Tibial nerve (tissue), 4 donors: ENCODE data around the gene AP1B1. TPM values are rescaled to one million over a fixed set of nuclear protein-coding genes. Genes with fewer than 3 reads are reported as not detected.
A peak's percentile ranks its signal among the peaks of the same experiment; 100 is the strongest.

Experiments
- DNase-seq, 2 donors: peaks; one replicate each; pipeline ENCODE4 v3.0.0-alpha.2; 2019; ENCODE audit warnings: low spot score in 2 of 2
- H3K27ac ChIP-seq, 4 donors: fragments of 200-600 bp; sonication (generic) in 3 of 4; one replicate each; pipeline ENCODE4 v1.5.1; 2017 to 2019; ENCODE audit warnings: mild to moderate bottlenecking in 1 of 4
- H3K27me3 ChIP-seq, 2 donors: fragments of 200-600 bp; sonication (generic) in 1 of 2; one replicate each; pipeline versions ENCODE4 v1.5.1 to v1.6.0; 2017 to 2019
- H3K36me3 ChIP-seq, 3 donors: fragments of 200-600 bp; sonication (generic); one replicate each; pipeline ENCODE4 v1.5.1; 2018 to 2019
- H3K4me1 ChIP-seq, 4 donors: fragments of 200-600 bp; sonication (generic) in 3 of 4; one replicate each; pipeline ENCODE4 v1.5.1; 2017 to 2019
- H3K4me3 ChIP-seq, 4 donors: fragments of 200-600 bp; sonication (generic) in 3 of 4; one replicate each; pipeline ENCODE4 v1.5.1; 2017 to 2019; ENCODE audit warnings: mild to moderate bottlenecking in 1 of 4, moderate library complexity in 1 of 4
- H3K9me3 ChIP-seq, 4 donors: fragments of 200-600 bp; sonication (generic) in 3 of 4; one replicate each; pipeline ENCODE4 v1.5.1; 2017 to 2019
- EP300 ChIP-seq, 2 donors: sonication (generic); formaldehyde crosslinking; IDR thresholded peaks; one replicate each; pipeline ENCODE4 v1.6.1; 2017; ENCODE audit warnings: antibody characterized with exemption in 2 of 2, mild to moderate bottlenecking in 1 of 2
- POLR2A ChIP-seq, 2 donors: fragments of 450-650 bp; IDR thresholded peaks; one replicate each; pipeline ENCODE4 v1.6.1; 2017; ENCODE audit warnings: antibody characterized with exemption in 2 of 2, mild to moderate bottlenecking in 2 of 2, moderate library complexity in 2 of 2
- WGBS, 2 donors: methylation state at CpG; one replicate each; pipeline ENCODE4 v1.1.5; 2018; 5-methylcytosine and 5-hydroxymethylcytosine counted together
- total RNA-seq, 4 donors: library from RNA; depleted of rRNA; stranded (reverse); fragments of >200 nt; gene quantifications; one replicate each; pipeline ENCODE4 v1.1.0, GENCODE V29; 2016
- TF ChIP-seq, protein P1 (sequence below), 5 experiments: fragments of 200-600 bp in 3 of 5; fragments of 450-650 bp in 2 of 5; sonication (generic) in 3 of 5; IDR thresholded peaks; one replicate each; pipeline ENCODE4 v1.5.1; 2016 to 2019; ENCODE audit warnings: antibody characterized with exemption in 5 of 5, mild to moderate bottlenecking in 3 of 5, moderate library complexity in 2 of 5

Gene AP1B1
- total RNA-seq, 4 donors from 2014 or later: 51.3 to 93.3 (median 60.1) TPM

DNA sequence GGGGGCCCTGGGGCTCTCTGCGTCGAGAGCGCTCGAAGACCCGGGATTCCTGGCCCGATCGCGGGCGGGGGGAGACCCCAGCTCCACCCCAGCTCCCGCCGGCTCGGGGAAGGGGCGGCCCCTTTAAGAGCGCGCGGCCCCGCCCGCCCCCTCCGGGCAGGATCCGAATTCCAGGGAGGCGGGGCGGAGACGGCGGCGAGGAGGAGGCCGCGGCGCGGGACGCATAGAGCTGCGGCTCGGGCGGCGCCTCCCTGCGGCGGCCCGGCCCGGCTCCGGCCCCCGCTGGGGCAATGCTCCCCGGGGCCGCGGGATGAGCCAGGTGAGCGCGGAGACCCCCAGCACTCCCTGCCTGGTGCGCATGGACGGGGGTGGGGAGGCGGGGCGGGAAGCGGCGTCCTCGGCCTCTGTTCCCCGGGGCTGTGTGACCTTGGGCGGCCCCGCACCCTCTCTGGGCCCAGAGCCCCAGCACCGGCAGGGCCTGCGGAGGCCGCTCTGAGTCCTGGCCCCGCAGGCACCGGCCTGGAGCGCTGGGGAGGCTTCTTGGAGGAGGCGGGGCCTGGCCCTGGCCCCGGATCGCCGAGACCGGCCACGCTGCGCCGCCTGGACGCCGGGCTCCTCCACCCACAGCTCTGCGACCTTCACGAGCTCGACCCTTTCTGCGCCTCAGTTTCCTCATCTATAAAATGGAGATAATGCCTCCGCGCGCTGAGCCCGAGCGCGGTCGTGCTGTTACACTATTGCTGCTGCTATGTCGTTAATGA is 81.4 kb downstream of the AP1B1 start:
- TF ChIP-seq, protein P1, sequence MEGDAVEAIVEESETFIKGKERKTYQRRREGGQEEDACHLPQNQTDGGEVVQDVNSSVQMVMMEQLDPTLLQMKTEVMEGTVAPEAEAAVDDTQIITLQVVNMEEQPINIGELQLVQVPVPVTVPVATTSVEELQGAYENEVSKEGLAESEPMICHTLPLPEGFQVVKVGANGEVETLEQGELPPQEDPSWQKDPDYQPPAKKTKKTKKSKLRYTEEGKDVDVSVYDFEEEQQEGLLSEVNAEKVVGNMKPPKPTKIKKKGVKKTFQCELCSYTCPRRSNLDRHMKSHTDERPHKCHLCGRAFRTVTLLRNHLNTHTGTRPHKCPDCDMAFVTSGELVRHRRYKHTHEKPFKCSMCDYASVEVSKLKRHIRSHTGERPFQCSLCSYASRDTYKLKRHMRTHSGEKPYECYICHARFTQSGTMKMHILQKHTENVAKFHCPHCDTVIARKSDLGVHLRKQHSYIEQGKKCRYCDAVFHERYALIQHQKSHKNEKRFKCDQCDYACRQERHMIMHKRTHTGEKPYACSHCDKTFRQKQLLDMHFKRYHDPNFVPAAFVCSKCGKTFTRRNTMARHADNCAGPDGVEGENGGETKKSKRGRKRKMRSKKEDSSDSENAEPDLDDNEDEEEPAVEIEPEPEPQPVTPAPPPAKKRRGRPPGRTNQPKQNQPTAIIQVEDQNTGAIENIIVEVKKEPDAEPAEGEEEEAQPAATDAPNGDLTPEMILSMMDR (IDR thresholded peaks at IDR 0.05): peak in 2 of 5 experiments; percentile 10 to 35
- peak in 1 of 2 donors; percentile 67 for TF ChIP-seq POLR2A (IDR thresholded peaks at IDR 0.05)
- peak in 1 of 2 donors; percentile 62 for TF ChIP-seq EP300 (IDR thresholded peaks at IDR 0.05)
- Histone ChIP-seq H3K36me3 (no peaks in the 10 kb centered on the region), H3K4me3 (peak overlapping the region; percentile 83 to 96 (median 90)), H3K4me1 (peaks cover 0 to 71% (median 58%) of the 10 kb centered on the region in 4 donors), H3K27ac (peak overlapping the region; percentile 89 to 94 (median 92)), H3K27me3 (no peaks in the 10 kb centered on the region), H3K9me3 (no peaks in the 10 kb centered on the region)
- DNase-seq: peak; percentile 74
- WGBS, 2 donors: 2 to 12% methylated on average over 18 to 27 of the region's 83 CpGs

DNA sequence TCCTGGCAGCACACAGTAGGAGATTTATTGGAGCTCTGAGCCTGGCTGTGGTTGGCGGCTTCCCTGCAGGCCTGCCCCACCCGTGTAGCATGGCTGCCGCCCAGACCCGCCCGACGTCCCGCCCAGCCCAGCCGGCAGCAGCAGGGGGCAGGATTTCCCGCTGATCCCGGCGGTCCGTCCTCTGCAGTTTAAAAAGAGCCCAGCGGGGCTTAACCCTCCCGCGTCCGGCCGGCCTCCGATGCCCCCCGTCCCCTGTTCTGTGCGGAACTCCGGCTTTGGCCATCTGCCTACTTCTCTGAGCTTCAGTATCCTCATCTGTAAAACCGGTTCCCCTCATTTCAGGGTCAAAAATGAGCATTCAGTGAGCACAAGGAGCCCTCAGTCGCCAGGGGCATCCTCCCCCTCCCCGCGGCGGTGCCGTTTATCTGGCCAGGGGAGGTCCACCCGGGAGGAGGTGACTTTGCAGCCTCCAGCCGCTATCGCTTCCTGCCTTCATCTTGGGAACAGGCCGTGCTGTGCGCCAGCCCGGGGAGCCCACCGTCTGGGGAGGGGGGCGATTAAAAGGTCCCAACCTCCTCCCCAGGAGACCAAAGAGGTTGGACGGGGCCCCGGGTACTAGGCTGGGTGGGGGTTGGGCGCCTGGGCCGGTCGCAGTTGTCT is 82.1 kb downstream of the AP1B1 start, which contains the start of gene GAS2L1:
GAS2L1 (plus strand) TSS at position 476 of the 660 bp plus-strand sequence. CDS start 1,456 bp downstream, outside the sequence.
- TF ChIP-seq EP300 (IDR thresholded peaks at IDR 0.05): peak in 1 of 2 donors; percentile 66
- TF ChIP-seq, protein P1 (IDR thresholded peaks at IDR 0.05): peak; percentile 67 to 89 (median 74)
- no peak for TF ChIP-seq POLR2A (IDR thresholded peaks at IDR 0.05)
- Histone ChIP-seq H3K27me3 (no peaks in the 10 kb centered on the region), H3K4me3 (peak within 1 kb of the TSS; percentile 83 to 96 (median 90)), H3K36me3 (peaks cover 0 to 6% (median 0%) of the 10 kb centered on the region in 3 donors), H3K9me3 (no peaks in the 10 kb centered on the region), H3K4me1 (peaks cover 0 to 65% (median 51%) of the 10 kb centered on the region in 4 donors), H3K27ac (peak within 1 kb of the TSS; percentile 89 to 94 (median 92))
- whole genome bisulfite sequencing, 2 donors: 1% methylated on average over 30 to 40 of the region's 40 CpGs
- peak; percentile 68 to 72 for DNase-seq

DNA sequence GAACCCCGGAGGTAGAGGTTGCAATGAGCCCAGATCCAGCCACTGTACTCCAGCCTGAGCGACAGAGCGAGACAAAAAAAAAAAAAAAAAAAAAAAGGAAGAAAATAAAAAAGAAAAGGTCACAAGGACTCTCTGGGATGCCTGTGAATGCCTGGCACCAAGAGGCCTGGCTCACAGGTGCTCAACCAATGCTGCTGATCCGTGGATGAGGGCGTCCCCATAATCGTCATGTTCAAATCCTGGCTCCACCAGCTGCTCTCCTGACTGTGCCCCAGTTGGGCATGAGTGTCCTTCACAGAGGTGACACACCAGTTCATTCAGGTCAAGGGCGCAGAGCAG is 82.6 kb downstream of the AP1B1 start:
- H3K9me3 ChIP-seq: no peaks in the 10 kb centered on the region
- H3K4me1 ChIP-seq: peaks cover 0 to 60% (median 48%) of the 10 kb centered on the region in 4 donors
- H3K27me3 ChIP-seq: no peaks in the 10 kb centered on the region
- H3K36me3 ChIP-seq: peaks cover 0 to 11% (median 0%) of the 10 kb centered on the region in 3 donors
- 41 to 54% methylated on average over 7 of the region's 7 CpGs for WGBS, 2 donors
- peak overlapping the region in 2 of 4 donors; percentile 93 to 94 for H3K27ac ChIP-seq
- peak overlapping the region in 2 of 4 donors; percentile 83 to 92 for H3K4me3 ChIP-seq
- TF ChIP-seq EP300 (IDR thresholded peaks at IDR 0.05) (no peak), POLR2A (IDR thresholded peaks at IDR 0.05) (no peak)
- TF ChIP-seq, protein P1 (IDR thresholded peaks at IDR 0.05): no peak
- DNase-seq: no peak

DNA sequence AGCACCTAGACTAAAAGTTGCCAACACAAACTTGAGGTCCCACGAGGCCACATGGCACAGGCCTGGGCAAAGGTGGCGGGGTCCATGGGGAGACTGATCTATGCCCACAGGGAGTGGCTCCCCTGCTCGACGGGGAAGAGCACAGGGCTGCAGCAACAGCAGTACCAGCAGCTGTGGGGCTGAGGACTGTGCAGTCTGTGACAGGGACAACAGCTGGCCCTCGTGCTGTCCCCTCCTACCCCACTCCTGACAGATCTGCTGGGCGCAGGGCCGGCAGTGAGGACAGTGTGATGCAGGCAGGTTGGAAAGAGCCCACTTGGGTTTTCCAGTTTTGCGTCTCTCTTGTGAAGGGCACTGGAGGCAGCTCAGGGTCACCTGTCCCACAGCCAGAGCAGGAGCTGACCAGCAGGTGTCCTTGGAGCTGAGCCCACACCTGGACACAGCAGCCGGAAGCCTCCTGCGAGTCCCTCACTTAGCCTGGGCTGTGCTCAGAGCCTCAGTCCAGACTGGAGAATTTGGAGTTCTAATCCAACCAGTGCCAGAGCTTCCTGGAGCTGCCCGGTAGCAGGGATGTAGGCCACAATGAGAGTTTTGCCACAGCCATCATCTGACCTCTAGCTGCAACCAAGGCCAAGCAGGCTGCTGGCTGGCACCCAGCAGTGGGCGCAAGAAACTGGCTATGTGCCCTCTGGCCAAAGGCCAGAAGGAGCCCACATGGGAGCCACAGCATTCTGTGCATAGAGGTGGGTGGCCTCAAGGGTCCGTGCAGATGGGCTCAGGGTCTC is 85.5 kb downstream of the AP1B1 start:
- Histone ChIP-seq H3K27me3 (no peaks in the 10 kb centered on the region), H3K4me1 (peaks cover 0 to 31% (median 21%) of the 10 kb centered on the region in 4 donors), H3K36me3 (peaks cover 0 to 40% (median 18%) of the 10 kb centered on the region in 3 donors), H3K9me3 (no peaks in the 10 kb centered on the region), H3K4me3 (no peak overlapping the region), H3K27ac (peak overlapping the region; percentile 13 to 67 (median 38))
- TF ChIP-seq, protein P1 (IDR thresholded peaks at IDR 0.05): peak in 1 of 5 experiments; percentile 13
- no peak for TF ChIP-seq EP300 (IDR thresholded peaks at IDR 0.05)
- WGBS, 2 donors: 48 to 57% methylated on average over 9 to 13 of the region's 13 CpGs
- DNase-seq: no peak
